A549 (cell line): Measurements from ENCODE around the gene ATP8B4. TPM values are rescaled to one million over a fixed set of nuclear protein-coding genes. Genes with fewer than 3 reads are reported as not detected.

Experiments
- ATAC-seq, 2 experiments: fragments of 200-7000 bp in 1 of 2; fragments of >200 bp in 1 of 2; cut with Nextera tagmentation in 1 of 2; cut with Tn5 transposase in 1 of 2; 3 replicates each; pipeline versions ENCODE4 v1.8.0 to v1.9.1; 2018 to 2020; ENCODE audit warnings: mild to moderate bottlenecking in 1 of 2, moderate library complexity in 1 of 2
- CTCF ChIA-PET: fragments of 300-600 bp; sonication (Branson Sonifier 250); formaldehyde crosslinking; extraction: SDS; loops from one replicate; lab custom pipeline; 2021; ENCODE audit warnings: antibody characterized with exemption, inconsistent platforms; lab: Yijun Ruan, JAX
- POLR2A ChIA-PET: fragments of 350-600 bp; formaldehyde crosslinking; extraction: SDS; loops from one replicate; lab custom pipeline; 2021; ENCODE audit warnings: antibody characterized with exemption, inconsistent platforms; lab: Yijun Ruan, JAX
- DNase-seq, 2 experiments: peaks; one replicate each; pipeline versions ENCODE4 v3.0.0 to v3.0.0-alpha.2; 2011 to 2016; ENCODE audit warnings: low read depth in 1 of 2, low spot score in 1 of 2
- FAIRE-seq: peaks from 2 replicates; lab custom pipeline; 2011; peaks lifted over from hg19 to GRCh38; lab: Jason Lieb, UNC
- H3K27ac ChIP-seq, 2 experiments: fragments of >200 bp; sonication (Bioruptor Twin); formaldehyde crosslinking; 3 replicates each; pipeline ENCODE4 v1.5.1; 2016 to 2017
- H3K4me1 ChIP-seq: fragments of >200 bp; sonication (Bioruptor Twin); formaldehyde crosslinking; 3 replicates; pipeline ENCODE4 v1.6.1; 2016
- H3K4me2 ChIP-seq: fragments of >200 bp; sonication (Bioruptor Twin); formaldehyde crosslinking; 3 replicates; pipeline ENCODE4 v1.6.1; 2016
- H3K4me3 ChIP-seq: fragments of >200 bp; sonication (Bioruptor Twin); formaldehyde crosslinking; 3 replicates; pipeline ENCODE4 v1.5.1; 2016
- H3K9me3 ChIP-seq: fragments of >200 bp; sonication (Bioruptor Twin); formaldehyde crosslinking; 3 replicates; pipeline ENCODE4 v1.6.1; 2016
- ATOH8 ChIP-seq: fragments of 250-450 bp; sonication (Bioruptor Pico); IDR thresholded peaks from 2 replicates; pipeline ENCODE4 v1.5.0; 2020; ENCODE audit warnings: low read depth, mild to moderate bottlenecking, moderate library complexity
- BHLHE40 ChIP-seq: IDR thresholded peaks from 2 replicates; pipeline ENCODE4 v1.6.1; 2012; ENCODE audit warnings: low read depth, low read length, inconsistent platforms
- CBX8 ChIP-seq: fragments of 200-600 bp; sonication (generic); IDR thresholded peaks from 2 replicates; pipeline ENCODE4 v1.6.1; 2016
- E2F6 ChIP-seq: IDR thresholded peaks from 2 replicates; pipeline ENCODE4 v1.6.1; 2012; ENCODE audit warnings: low read depth, borderline replicate concordance
- EHMT2 ChIP-seq: fragments of 200-600 bp; sonication (generic); IDR thresholded peaks from 2 replicates; pipeline ENCODE4 v1.6.1; 2016; ENCODE audit warnings: antibody characterized with exemption, low read depth, mild to moderate bottlenecking, moderate library complexity
- ELK1 ChIP-seq: fragments of 150-350 bp; IDR thresholded peaks from 2 replicates; pipeline ENCODE4 v1.6.1; 2014; ENCODE audit warnings: low read depth, mild to moderate bottlenecking, low read length
- EP300 ChIP-seq, 2 experiments: fragments of >200 bp; sonication (Bioruptor Twin); formaldehyde crosslinking; IDR thresholded peaks; 2 replicates in 1 of 2; 3 replicates in 1 of 2; pipeline ENCODE4 v1.6.1; 2016 to 2017
- FOXS1 ChIP-seq: fragments of 250-450 bp; sonication (Bioruptor Pico); IDR thresholded peaks from 2 replicates; pipeline ENCODE4 v1.5.0; 2020; ENCODE audit warnings: mild to moderate bottlenecking, moderate library complexity
- HDAC2 ChIP-seq: fragments of 200-600 bp; sonication (generic); IDR thresholded peaks from 2 replicates; pipeline ENCODE4 v1.6.1; 2016
- HES2 ChIP-seq: fragments of >200 bp; sonication (Bioruptor Twin); formaldehyde crosslinking; IDR thresholded peaks from 2 replicates; pipeline ENCODE4 v1.6.1; 2016
- HEYL ChIP-seq: fragments of 250-450 bp; sonication (Bioruptor Pico); IDR thresholded peaks from 2 replicates; pipeline ENCODE4 v1.8.0; 2021; ENCODE audit warnings: mild to moderate bottlenecking, moderate library complexity
- HMGXB4 ChIP-seq: fragments of 250-450 bp; sonication (Bioruptor Pico); IDR thresholded peaks from 2 replicates; pipeline ENCODE4 v1.5.0; 2021; ENCODE audit warnings: mild to moderate bottlenecking, moderate library complexity, borderline replicate concordance
- KDM5A ChIP-seq: fragments of 200-600 bp; sonication (generic); IDR thresholded peaks from 2 replicates; pipeline ENCODE4 v1.6.1; 2016; ENCODE audit warnings: antibody characterized with exemption, mild to moderate bottlenecking
- NR3C1 ChIP-seq: fragments of >200 bp; sonication (Bioruptor Twin); formaldehyde crosslinking; IDR thresholded peaks from 3 replicates; pipeline ENCODE4 v1.6.1; 2017
- PBX3 ChIP-seq: IDR thresholded peaks from 2 replicates; pipeline ENCODE4 v1.6.1; 2012
- PHF8 ChIP-seq: fragments of 200-600 bp; sonication (generic); IDR thresholded peaks from 2 replicates; pipeline ENCODE4 v1.6.1; 2016; ENCODE audit warnings: low read depth, mild to moderate bottlenecking, antibody characterized with exemption, moderate library complexity, borderline replicate concordance
- SMC3 ChIP-seq: fragments of >200 bp; sonication (Bioruptor Twin); formaldehyde crosslinking; IDR thresholded peaks from 3 replicates; pipeline ENCODE4 v1.6.1; 2018; ENCODE audit warnings: inconsistent platforms
- ZC3H11A ChIP-seq: fragments of 450-650 bp; IDR thresholded peaks from 2 replicates; pipeline ENCODE4 v1.6.1; 2014; ENCODE audit warnings: antibody characterized with exemption, mild to moderate bottlenecking
- ZNF302 ChIP-seq: fragments of 250-450 bp; sonication (Bioruptor Pico); IDR thresholded peaks from 2 replicates; pipeline ENCODE4 v1.9.0; 2021; ENCODE audit warnings: inconsistent platforms, mild to moderate bottlenecking, moderate library complexity
- ZSCAN20 ChIP-seq: fragments of 250-450 bp; sonication (Bioruptor Pico); IDR thresholded peaks from 2 replicates; pipeline ENCODE4 v1.8.0; 2022; ENCODE audit warnings: mild to moderate bottlenecking, moderate library complexity
- WGBS: methylation state at CpG from one replicate; pipeline ENCODE4 v1.1.6; 2017; ENCODE audit errors: missing lambda C conversion rate; 5-methylcytosine and 5-hydroxymethylcytosine counted together
- polyA plus RNA-seq, 4 experiments: library from polyadenylated mRNA; depleted of rRNA in 3 of 4; stranded (reverse); fragments of >200 nt; fragmentation: RNase III in 1 of 4; extraction: RNeasy Plus Mini Kit Qiagen cat#74134 plus additional on column Dnase treatment in 1 of 4; gene quantifications; 2 replicates in 3 of 4; 3 replicates in 1 of 4; pipeline ENCODE4 v1.2.3, GENCODE V29; 2011 to 2017

Gene ATP8B4
- polyA plus RNA-seq, 2 of the 4 experiments (the other 2 are of a cell fraction), result 0.88 to 1.7 TPM

- TF ChIP-seq ZC3H11A (no peak), E2F6 (no peak), ZNF302 (CRISPR knock-in tag) (no peak), CBX8 (no peak)
Measured at GRCh38 chr15:49887659-49888322, 231.2 kb downstream of the ATP8B4 start (continued).

- no peaks in the 10 kb centered on the region for H3K9me3 ChIP-seq
- H3K4me2 ChIP-seq, result no peak overlapping the region
- DNase-seq, result no peak
- TF ChIP-seq NR3C1, result no peak
- no peak for TF ChIP-seq PHF8
- no peak for TF ChIP-seq BHLHE40
- no peak for TF ChIP-seq EP300 (IDR thresholded peaks at IDR 0.05)
- no peak for TF ChIP-seq EHMT2
- TF ChIP-seq ATOH8 (CRISPR knock-in tag), result no peak
- TF ChIP-seq HDAC2, result no peak
- TF ChIP-seq KDM5A, result no peak
- TF ChIP-seq SMC3, result no peak
- TF ChIP-seq ZSCAN20 (CRISPR knock-in tag), result no peak
- TF ChIP-seq HEYL (CRISPR knock-in tag), result no peak
- TF ChIP-seq FOXS1 (CRISPR knock-in tag), result no peak
- TF ChIP-seq PBX3, result no peak
- TF ChIP-seq HMGXB4 (CRISPR knock-in tag), result no peak
- TF ChIP-seq ELK1, result no peak
- TF ChIP-seq HES2, result no peak
- TF ChIP-seq, all 56 proteins: peak for 0
- ChIA-PET POLR2A (no interaction called here), CTCF (interaction anchor here (0.6 to 1.0 kb wide), 2 partner anchors 20 to 64 kb away, joined by 3 to 4 read pairs; no protein-coding TSS in a partner anchor)
- FAIRE-seq (no peak), ATAC-seq (no peak)
- Histone ChIP-seq H3K27ac (no peak overlapping the region), H3K4me1 (no peaks in the 10 kb centered on the region), H3K4me3 (no peak overlapping the region)
- 85% methylated on average over 4 of the region's 4 CpGs for WGBS
Measured at GRCh38 chr15:49883121-49883520, 235.9 kb downstream of the ATP8B4 start.
